H1 (cell line): Measurements from ENCODE around the gene ORMDL2. TPM values are rescaled to one million over a fixed set of nuclear protein-coding genes. Genes with fewer than 3 reads are reported as not detected.

Experiments
- CTCF ChIA-PET: fragments of 300-600 bp; sonication (Branson Sonifier 250); formaldehyde crosslinking; loops from one replicate; lab custom pipeline; 2021; ENCODE audit not compliant: partially characterized antibody; lab: Charles Lee
- POLR2A ChIA-PET: fragments of 300-600 bp; sonication (Branson Sonifier 250); formaldehyde crosslinking; loops from one replicate; lab custom pipeline; 2021; ENCODE audit warnings: inconsistent platforms; ENCODE audit not compliant: partially characterized antibody; lab: Charles Lee
- DNase-seq, 2 experiments: peaks; one replicate each; pipeline versions ENCODE4 v3.0.0 to v3.0.0-alpha.2; 2010 to 2022; ENCODE audit warnings: low spot score in 2 of 2, low read depth in 1 of 2, mixed read lengths in 1 of 2
- FAIRE-seq: peaks from 2 replicates; lab custom pipeline; 2011; peaks lifted over from hg19 to GRCh38; lab: Jason Lieb, UNC
- H2AFZ ChIP-seq: 2 replicates; pipeline ENCODE4 v1.8.1; 2012; ENCODE audit warnings: low read length, inconsistent platforms
- H2AK5ac ChIP-seq: 2 replicates; pipeline ENCODE4 v1.6.1; 2013; ENCODE audit warnings: low read depth, low read length
- H2BK120ac ChIP-seq: replicated peaks from 2 replicates; pipeline ENCODE3; 2013; ENCODE audit warnings: low read depth, low read length, inconsistent platforms
- H2BK12ac ChIP-seq: 2 replicates; pipeline ENCODE4 v1.6.1; 2013; ENCODE audit warnings: low read depth, low read length
- H2BK15ac ChIP-seq: 2 replicates; pipeline ENCODE4 v1.6.1; 2013; ENCODE audit warnings: low read length
- H2BK20ac ChIP-seq: 2 replicates; pipeline ENCODE4 v1.6.1; 2013; ENCODE audit warnings: low read length
- H2BK5ac ChIP-seq: 2 replicates; pipeline ENCODE4 v1.6.1; 2013; ENCODE audit warnings: low read depth, low read length
- H3K14ac ChIP-seq: 2 replicates; pipeline ENCODE4 v1.6.1; 2013; ENCODE audit warnings: inconsistent platforms; ENCODE audit not compliant: insufficient read length
- H3K18ac ChIP-seq: 2 replicates; pipeline ENCODE4 v1.6.1; 2013; ENCODE audit warnings: low read length; ENCODE audit errors: extremely low read depth
- H3K23ac ChIP-seq: 2 replicates; pipeline ENCODE4 v1.6.1; 2013; ENCODE audit warnings: inconsistent platforms; ENCODE audit not compliant: insufficient read length
- H3K23me2 ChIP-seq: 2 replicates; pipeline ENCODE4 v1.6.1; 2013; ENCODE audit warnings: low read depth, low read length
- H3K27ac ChIP-seq: 2 replicates; pipeline ENCODE4 v1.6.1; 2011; ENCODE audit warnings: low read depth, low read length, inconsistent platforms
- H3K27me3 ChIP-seq, 4 experiments: replicated peaks in 1 of 4; 1 replicate in 1 of 4; 2 replicates in 3 of 4; pipeline versions ENCODE4 v1.6.1 to v1.8.1; 2011 to 2013; ENCODE audit warnings: low read length in 3 of 4, mild to moderate bottlenecking in 3 of 4, inconsistent platforms in 2 of 4, mixed read lengths in 2 of 4, moderate library complexity in 1 of 4; ENCODE audit not compliant: control insufficient read depth in 3 of 4, insufficient read depth in 3 of 4; ENCODE audit errors: extremely low read depth in 1 of 4
- H3K36me3 ChIP-seq, 4 experiments: 2 replicates each; pipeline versions ENCODE4 v1.6.1 to v1.8.1; 2011 to 2013; ENCODE audit warnings: mild to moderate bottlenecking in 4 of 4, low read length in 3 of 4, moderate library complexity in 2 of 4, control low read depth in 1 of 4, inconsistent platforms in 1 of 4; ENCODE audit not compliant: insufficient read depth in 4 of 4, control insufficient read depth in 2 of 4
- H3K4ac ChIP-seq: replicated peaks from 2 replicates; pipeline ENCODE3; 2013; ENCODE audit warnings: low read length, low read depth, mixed read lengths, inconsistent platforms; ENCODE audit not compliant: insufficient read length
- H3K4me1 ChIP-seq, 4 experiments: replicated peaks in 1 of 4; 1 replicate in 1 of 4; 2 replicates in 3 of 4; pipeline versions ENCODE4 v1.6.1 to v1.8.1; 2011 to 2013; ENCODE audit warnings: low read length in 3 of 4, inconsistent platforms in 2 of 4, mixed read lengths in 1 of 4; ENCODE audit not compliant: insufficient read depth in 4 of 4, control insufficient read depth in 3 of 4
- H3K4me2 ChIP-seq, 2 experiments: 2 replicates each; pipeline versions ENCODE4 v1.6.1 to v1.8.1; 2011 to 2013; ENCODE audit warnings: low read depth in 2 of 2, low read length in 2 of 2, control low read depth in 1 of 2, inconsistent platforms in 1 of 2, mild to moderate bottlenecking in 1 of 2; ENCODE audit not compliant: insufficient read depth in 1 of 2
- H3K4me3 ChIP-seq, 4 experiments: fragments of 200-600, 300-600 bp in 1 of 4; sonication (generic), shearing (Covaris generic), sonication (Bioruptor Twin) in 1 of 4; 2 replicates each; pipeline versions ENCODE4 v1.5.1 to v1.8.1; 2011 to 2016; ENCODE audit warnings: low read length in 4 of 4, low read depth in 3 of 4, control low read depth in 2 of 4, inconsistent platforms in 2 of 4, mild to moderate bottlenecking in 2 of 4, mixed read lengths in 1 of 4, moderate library complexity in 1 of 4; ENCODE audit not compliant: insufficient read depth in 2 of 4; ENCODE audit errors: extremely low read depth in 1 of 4
- H3K56ac ChIP-seq: replicated peaks from 2 replicates; pipeline ENCODE3; 2013; ENCODE audit warnings: low read depth, mild to moderate bottlenecking, mixed read lengths, low read length, inconsistent platforms; ENCODE audit not compliant: insufficient read length
- H3K79me1 ChIP-seq: 2 replicates; pipeline ENCODE4 v1.6.1; 2013; ENCODE audit warnings: low read depth, low read length, control low read depth
- H3K79me2 ChIP-seq, 2 experiments: 2 replicates each; pipeline versions ENCODE4 v1.6.1 to v1.8.1; 2012 to 2013; ENCODE audit warnings: low read length in 2 of 2, mild to moderate bottlenecking in 2 of 2, inconsistent platforms in 1 of 2; ENCODE audit not compliant: insufficient read depth in 2 of 2, control insufficient read depth in 1 of 2
- H3K9ac ChIP-seq, 4 experiments: replicated peaks in 1 of 4; 1 replicate in 1 of 4; 2 replicates in 3 of 4; pipeline versions ENCODE4 v1.6.1 to v1.8.1; 2011 to 2013; ENCODE audit warnings: low read depth in 3 of 4, low read length in 3 of 4, control low read depth in 2 of 4, mild to moderate bottlenecking in 2 of 4, moderate library complexity in 2 of 4, inconsistent platforms in 1 of 4; ENCODE audit errors: extremely low read depth in 1 of 4
- H3K9me3 ChIP-seq, 2 experiments: 2 replicates each; pipeline versions ENCODE4 v1.6.1 to v1.8.1; 2012 to 2013; ENCODE audit warnings: mild to moderate bottlenecking in 2 of 2, moderate library complexity in 2 of 2, control low read depth in 1 of 2, inconsistent platforms in 1 of 2, low read depth in 1 of 2, low read length in 1 of 2, mixed read lengths in 1 of 2; ENCODE audit not compliant: insufficient read depth in 2 of 2
- H4K20me1 ChIP-seq, 2 experiments: replicated peaks in 1 of 2; 2 replicates each; pipeline versions ENCODE3 to v1.8.1; 2011 to 2013; ENCODE audit warnings: inconsistent platforms in 2 of 2, low read length in 2 of 2, mild to moderate bottlenecking in 1 of 2; ENCODE audit not compliant: insufficient read depth in 2 of 2, control insufficient read depth in 1 of 2
- H4K5ac ChIP-seq: 2 replicates; pipeline ENCODE4 v1.6.1; 2013; ENCODE audit warnings: low read length, low read depth, mixed read lengths, inconsistent platforms; ENCODE audit not compliant: insufficient read length
- H4K8ac ChIP-seq: 2 replicates; pipeline ENCODE4 v1.8.0; 2013; ENCODE audit warnings: mild to moderate bottlenecking, moderate library complexity, low read length, inconsistent platforms; ENCODE audit not compliant: insufficient read depth; ENCODE audit errors: extremely low read depth
- H4K91ac ChIP-seq: replicated peaks from 2 replicates; pipeline ENCODE3; 2013; ENCODE audit warnings: low read length, mixed read lengths, inconsistent platforms; ENCODE audit not compliant: insufficient read length
- CBX5 ChIP-seq: fragments of 300-800, 300-1000 bp; sonication (generic); IDR thresholded peaks from 2 replicates; pipeline ENCODE4 v1.7.1; 2016; ENCODE audit warnings: antibody characterized with exemption, low read length, low read depth
- CTBP2 ChIP-seq: IDR thresholded peaks from 2 replicates; pipeline ENCODE4 v1.7.0; 2011; ENCODE audit warnings: borderline replicate concordance, mild to moderate bottlenecking, moderate library complexity, mixed read lengths, low read length; ENCODE audit not compliant: insufficient read depth, insufficient read length
- EZH2 ChIP-seq: fragments of 200-600 bp; sonication (generic); IDR thresholded peaks from 2 replicates; pipeline ENCODE4 v1.7.1; 2012; ENCODE audit warnings: low read depth, mild to moderate bottlenecking, moderate library complexity, low read length, inconsistent platforms; ENCODE audit not compliant: severe bottlenecking
- FOSL1 ChIP-seq: IDR thresholded peaks from 2 replicates; pipeline ENCODE4 v1.6.1; 2011; ENCODE audit warnings: mild to moderate bottlenecking, low read depth, low read length, moderate library complexity; ENCODE audit not compliant: insufficient read depth
- GABPA ChIP-seq: IDR thresholded peaks from 2 replicates; pipeline ENCODE4 v1.6.1; 2011; ENCODE audit warnings: mild to moderate bottlenecking, low read length, moderate library complexity, borderline replicate concordance; ENCODE audit not compliant: insufficient read depth
- KDM4A ChIP-seq: IDR thresholded peaks from one replicate; pipeline ENCODE4 v1.7.1; 2012; ENCODE audit warnings: low read depth, mild to moderate bottlenecking, moderate library complexity, low read length, inconsistent platforms; ENCODE audit not compliant: severe bottlenecking
- NANOG ChIP-seq: IDR thresholded peaks from 2 replicates; pipeline ENCODE4 v1.6.1; 2011; ENCODE audit warnings: low read length, low read depth, mild to moderate bottlenecking, inconsistent platforms; ENCODE audit not compliant: insufficient read depth, poor library complexity, severe bottlenecking
- PHF8 ChIP-seq: fragments of 200-600 bp; sonication (generic); conservative IDR thresholded peaks from 2 replicates; pipeline ENCODE4 v1.7.1; 2012; ENCODE audit warnings: low read depth, mild to moderate bottlenecking, inconsistent platforms, low read length, moderate library complexity
- SIRT6 ChIP-seq: IDR thresholded peaks from one replicate; pipeline ENCODE4 v1.7.1; 2012; ENCODE audit warnings: low read length, inconsistent platforms
- TAF1 ChIP-seq: IDR thresholded peaks from 2 replicates; pipeline ENCODE4 v1.6.1; 2011; ENCODE audit warnings: mild to moderate bottlenecking, low read depth, low read length
- TAF7 ChIP-seq: optimal IDR thresholded peaks from 2 replicates; pipeline ENCODE3; 2011; ENCODE audit warnings: low read depth, mild to moderate bottlenecking, inconsistent platforms, low read length, moderate library complexity, borderline replicate concordance
- WGBS, 2 experiments: shearing (Covaris generic) in 1 of 2; methylation state at CpG; one replicate each; pipeline versions ENCODE4 v1.1.6 to v1.1.7; 2013 to 2015; ENCODE audit warnings: low lambda C conversion rate in 2 of 2, mixed read lengths in 2 of 2, inconsistent platforms in 1 of 2, low coverage in 1 of 2, missing lambda C conversion rate in 1 of 2; ENCODE audit not compliant: insufficient replicate concordance in 2 of 2, insufficient coverage in 1 of 2, insufficient read length in 1 of 2; ENCODE audit errors: extremely low coverage in 1 of 2, missing lambda C conversion rate in 1 of 2; 5-methylcytosine and 5-hydroxymethylcytosine counted together
- polyA plus RNA-seq, 7 experiments: library from polyadenylated mRNA; depleted of rRNA in 3 of 7; stranded (reverse) in 5 of 7; unstranded in 2 of 7; fragments of >200 nt in 5 of 7; fragments of 200-250 nt in 2 of 7; gene quantifications; 1 replicate in 5 of 7; 2 replicates in 1 of 7; 4 replicates in 1 of 7; pipeline versions ENCODE4 v1.2.1 to v1.2.3, GENCODE V29; 2011 to 2013; ENCODE audit warnings: missing spikeins in 2 of 7, mixed read lengths in 2 of 7
- total RNA-seq: library from RNA; stranded (reverse); fragmentation: NEBNext Ultra II Directional; extraction: Animal tissue kit (Norgen Biotek cat#: 25700); gene quantifications from 2 replicates; pipeline ENCODE4 v1.2.1, GENCODE V29; 2021

Gene ORMDL2
- total and polyA plus RNA-seq, 2 of the 8 experiments (the other 6 are each of a cell fraction or from before 2014, with no cell fraction given) = 39.0 to 65.6 TPM

GRCh38 chr12:55829967-55830600 is 12.2 kb downstream of the ORMDL2 start:
- no peaks in the 10 kb centered on the region; a peak in 2 of 8 replicates for H3K36me3 ChIP-seq
- peak in 1 of 2 experiments; percentile 84 for DNase-seq
- ChIA-PET CTCF (interaction anchor here (0.8 to 5.2 kb wide), 16 partner anchors 10 to 210 kb away, joined by 3 to 59 read pairs (median 4); partner anchors contain the start of genes DGKA, MMP19, ORMDL2 and PYM1), POLR2A (interaction anchor here (0.8 to 6.2 kb wide), 39 partner anchors 11 to 328 kb away, joined by 3 to 109 read pairs (median 5); partner anchors contain the start of genes BLOC1S1, DGKA, GDF11 and IKZF4)
- H2AFZ ChIP-seq = no peak overlapping the region
- no peak overlapping the region for H2BK15ac ChIP-seq
- no peaks in the 10 kb centered on the region; the same call in 1 of the 2 replicates for H3K23me2 ChIP-seq
- peak overlapping the region; percentile 93 for H2BK120ac ChIP-seq
- H2BK5ac ChIP-seq = peak overlapping the region; percentile 94
- H4K91ac ChIP-seq = peak overlapping the region; percentile 93
- H3K27ac ChIP-seq = peak overlapping the region; percentile 92
- H4K20me1 ChIP-seq = no peaks in the 10 kb centered on the region
- 2% methylated on average over 34 of the region's 37 CpGs; no CpG with 5 or more reads in 1 of the 2 experiments for WGBS, 2 experiments
- peak overlapping the region; percentile 87 for H3K4ac ChIP-seq
- H4K5ac ChIP-seq = peak overlapping the region; percentile 88
- peaks cover 5% of the 10 kb centered on the region for H3K79me1 ChIP-seq
- H3K23ac ChIP-seq = no peak overlapping the region
- H2BK12ac ChIP-seq = no peak overlapping the region; the same call in 1 of the 2 replicates
- peak overlapping the region; percentile 59 to 97 (median 86) for H3K4me3 ChIP-seq
- FAIRE-seq = no peak
- peak overlapping the region; percentile 93 to 98 for H3K4me2 ChIP-seq
- peak overlapping the region; percentile 88 for H3K56ac ChIP-seq
- peaks cover 1 to 16% (median 6%) of the 10 kb centered on the region in 4 experiments for H3K4me1 ChIP-seq
- peaks cover 5 to 38% of the 10 kb centered on the region in 2 experiments; a peak in 3 of 4 replicates for H3K79me2 ChIP-seq
- no peak overlapping the region for H2BK20ac ChIP-seq
- H3K27me3 ChIP-seq = no peaks in the 10 kb centered on the region
- H3K14ac ChIP-seq = peak overlapping the region; percentile 48
- peak overlapping the region; percentile 85 for H3K18ac ChIP-seq
- no peak overlapping the region for H2AK5ac ChIP-seq
- H3K9me3 ChIP-seq = no peaks in the 10 kb centered on the region
- peak overlapping the region; percentile 95; the same call in 1 of the 2 replicates for H4K8ac ChIP-seq
- H3K9ac ChIP-seq = peak overlapping the region; percentile 66 to 87 (median 78)
- TF ChIP-seq KDM4A (peak; percentile 14), GABPA (no peak), FOSL1 (no peak), TAF7 (peak; percentile 74), TAF1 (peak; percentile 35), PHF8 (peak; percentile 50), NANOG (no peak), CTBP2 (peak; percentile 24), EZH2 (no peak), SIRT6 (no peak), CBX5 (no peak)
